IPS-15b (cell line): ENCODE data around the gene PTH1R.
A peak's percentile ranks its signal among the peaks of the same experiment; 100 is the strongest.

Experiments used
- H3K27me3 ChIP-seq: one replicate; pipeline ENCODE4 v1.6.1; 2013; ENCODE audit warnings: low read length; ENCODE audit not compliant: control insufficient read depth, insufficient read depth
- H3K36me3 ChIP-seq: one replicate; pipeline ENCODE4 v1.6.1; 2013; ENCODE audit warnings: low read length; ENCODE audit not compliant: control insufficient read depth, insufficient read depth
- H3K4me1 ChIP-seq: one replicate; pipeline ENCODE4 v1.6.1; 2013; ENCODE audit warnings: mild to moderate bottlenecking, low read length; ENCODE audit not compliant: control insufficient read depth, insufficient read depth
- H3K4me3 ChIP-seq: one replicate; pipeline ENCODE4 v1.5.1; 2013; ENCODE audit warnings: low read depth, low read length
- H3K9ac ChIP-seq: one replicate; pipeline ENCODE4 v1.6.1; 2013; ENCODE audit warnings: low read depth, mild to moderate bottlenecking, low read length
- H3K9me3 ChIP-seq: one replicate; pipeline ENCODE4 v1.6.1; 2013; ENCODE audit warnings: mild to moderate bottlenecking, low read length; ENCODE audit not compliant: control insufficient read depth, insufficient read depth

PTH1R gene

GRCh38 chr3:46942076-46942475 lies 64.6 kb downstream of the PTH1R start:
- H3K27me3 ChIP-seq: no peaks in the 10 kb centered on the region
- peaks cover 12% of the 10 kb centered on the region for H3K36me3 ChIP-seq
- H3K9me3 ChIP-seq: no peaks in the 10 kb centered on the region
- peaks cover 19% of the 10 kb centered on the region for H3K4me1 ChIP-seq
- no peak overlapping the region for H3K9ac ChIP-seq
- H3K4me3 ChIP-seq: no peak overlapping the region

DNA sequence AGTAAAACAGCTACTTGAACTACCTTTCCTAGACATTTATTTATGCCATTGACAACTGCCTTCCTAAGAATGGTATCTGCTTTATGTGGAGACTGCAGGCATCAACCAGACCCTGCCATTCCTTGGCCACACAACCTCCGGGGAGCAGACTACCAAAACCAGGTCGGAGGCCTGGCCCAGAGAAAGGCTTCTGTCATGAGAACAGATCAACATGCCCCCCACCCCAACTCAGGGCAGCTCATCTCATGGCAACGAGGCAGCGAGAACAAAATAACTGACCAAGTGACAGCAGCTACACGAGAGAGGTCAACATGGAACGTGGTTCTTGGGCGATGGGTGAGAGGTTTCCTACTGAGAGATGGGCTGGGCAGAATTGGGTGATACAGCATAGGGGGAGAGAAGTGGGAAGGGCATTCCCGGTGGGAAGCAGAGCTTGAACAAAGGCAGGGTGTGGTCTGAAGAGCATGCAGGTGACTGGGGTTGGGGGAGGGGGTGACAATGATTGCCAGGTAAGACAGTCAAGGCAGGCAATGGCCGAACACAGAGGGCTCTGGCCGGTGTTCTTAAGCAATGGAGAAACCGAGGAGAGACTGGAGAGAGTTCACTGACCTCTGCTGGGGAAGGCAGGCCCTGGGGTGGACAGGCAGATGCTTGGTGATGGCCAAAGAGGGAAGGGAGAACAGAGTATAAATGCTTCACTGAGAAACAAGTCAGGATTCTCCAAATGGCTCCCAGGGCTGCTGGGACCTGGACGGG lies 65.1 kb downstream of the PTH1R start:
- Histone ChIP-seq H3K27me3 (no peaks in the 10 kb centered on the region), H3K9ac (peak overlapping the region; percentile 26), H3K4me3 (no peak overlapping the region)

DNA sequence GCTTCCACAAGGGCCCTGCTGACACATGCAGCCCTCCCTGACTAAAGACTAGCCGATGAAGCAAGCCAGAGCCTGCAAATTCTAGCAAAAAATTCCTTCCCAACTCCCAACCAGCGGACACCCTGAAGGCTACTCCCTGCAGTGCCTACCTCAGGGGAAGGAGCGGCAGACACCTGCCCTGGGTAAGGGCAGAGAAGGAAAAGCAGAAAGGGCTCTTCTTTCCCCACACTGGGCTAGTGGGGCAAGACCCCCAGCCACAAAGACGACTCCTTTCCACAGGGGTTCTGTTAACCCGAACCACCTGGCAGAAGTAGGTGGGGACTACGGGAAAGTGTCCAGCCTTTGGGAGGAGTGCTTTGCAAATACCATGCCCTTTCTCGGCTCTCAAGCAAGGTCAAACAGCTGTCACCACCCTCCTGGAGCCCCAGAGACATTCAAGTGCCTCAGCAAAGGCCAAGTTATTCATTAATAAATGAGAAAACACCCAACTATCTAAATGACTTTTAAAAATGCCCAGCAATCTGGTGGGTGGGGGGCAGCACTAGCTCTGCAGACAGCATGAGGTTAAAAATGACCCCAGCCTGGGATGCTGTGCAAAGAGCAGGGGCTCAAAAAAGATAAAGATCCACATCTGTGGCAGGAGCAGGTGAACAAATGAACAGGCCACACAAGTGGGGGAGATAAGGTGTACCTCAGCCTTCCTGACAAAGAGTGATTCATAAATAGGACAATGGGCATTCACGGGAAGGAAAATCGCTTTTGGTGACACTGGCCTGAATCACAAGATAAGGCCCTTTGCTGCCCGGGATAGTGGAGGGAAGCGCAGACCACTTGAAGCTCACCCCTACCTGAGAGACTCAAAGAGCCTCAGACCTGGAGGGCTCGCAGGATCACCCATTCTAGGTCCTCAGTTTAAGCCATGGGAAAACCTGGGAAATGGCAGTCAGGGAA lies 66.0 kb downstream of the PTH1R start:
- Histone ChIP-seq H3K9ac (peak overlapping the region; percentile 26), H3K9me3 (no peaks in the 10 kb centered on the region), H3K36me3 (peaks cover 18% of the 10 kb centered on the region), H3K27me3 (no peaks in the 10 kb centered on the region), H3K4me3 (no peak overlapping the region), H3K4me1 (peaks cover 19% of the 10 kb centered on the region)

More for the DNA sequence above, 65.1 kb downstream of the PTH1R start:
- H3K9me3 ChIP-seq: no peaks in the 10 kb centered on the region
- H3K4me1 ChIP-seq: peaks cover 19% of the 10 kb centered on the region
- H3K36me3 ChIP-seq: peaks cover 13% of the 10 kb centered on the region

GRCh38 chr3:46944191-46944590 lies 66.7 kb downstream of the PTH1R start:
- peaks cover 24% of the 10 kb centered on the region for H3K4me1 ChIP-seq
- H3K4me3 ChIP-seq: no peak overlapping the region
- no peaks in the 10 kb centered on the region for H3K27me3 ChIP-seq
- H3K36me3 ChIP-seq: peaks cover 18% of the 10 kb centered on the region
- no peaks in the 10 kb centered on the region for H3K9me3 ChIP-seq
- no peak overlapping the region for H3K9ac ChIP-seq

- Histone ChIP-seq H3K9me3 (no peaks in the 10 kb centered on the region), H3K9ac (no peak overlapping the region), H3K4me3 (no peak overlapping the region), H3K4me1 (peaks cover 26% of the 10 kb centered on the region), H3K27me3 (no peaks in the 10 kb centered on the region), H3K36me3 (peaks cover 10% of the 10 kb centered on the region)
Measured at GRCh38 chr3:46946416-46946815, 68.9 kb downstream of the PTH1R start.

DNA sequence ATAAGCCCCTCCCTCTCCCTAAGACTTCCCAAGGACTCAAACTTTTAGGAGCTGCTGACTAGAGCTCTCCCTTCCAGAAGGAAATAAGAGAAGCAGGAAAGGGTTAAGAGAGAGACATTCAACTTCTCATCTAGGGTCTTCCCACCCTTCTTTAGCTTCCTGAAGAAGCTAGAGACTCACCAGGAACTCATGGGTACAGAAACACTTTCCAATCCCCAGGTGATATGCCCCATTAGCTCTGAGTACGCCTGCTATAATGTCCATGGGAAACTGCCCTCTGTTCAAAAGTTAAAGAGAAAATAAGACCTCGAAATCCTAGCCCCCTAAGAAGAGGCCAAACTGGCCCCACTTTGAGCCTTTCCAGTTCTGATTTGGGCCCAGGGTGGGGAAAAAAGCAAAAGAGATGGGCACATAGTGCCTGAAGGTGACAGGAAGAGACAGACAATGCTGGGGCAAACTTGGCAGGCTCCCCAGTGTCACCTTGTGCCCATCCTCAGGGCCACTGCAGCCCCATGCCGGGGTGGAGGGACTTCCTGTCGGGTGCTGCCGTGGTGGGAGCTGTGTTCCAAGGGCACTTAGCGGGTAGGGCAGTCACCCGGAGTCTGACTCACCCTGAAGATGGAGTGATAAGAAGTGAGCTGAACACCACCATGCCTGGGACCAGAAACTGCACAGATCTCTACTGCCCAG lies 69.5 kb downstream of the PTH1R start:
- Histone ChIP-seq H3K9me3 (no peaks in the 10 kb centered on the region), H3K9ac (no peak overlapping the region), H3K4me3 (no peak overlapping the region), H3K27me3 (no peaks in the 10 kb centered on the region), H3K36me3 (peaks cover 10% of the 10 kb centered on the region), H3K4me1 (peaks cover 26% of the 10 kb centered on the region)

DNA sequence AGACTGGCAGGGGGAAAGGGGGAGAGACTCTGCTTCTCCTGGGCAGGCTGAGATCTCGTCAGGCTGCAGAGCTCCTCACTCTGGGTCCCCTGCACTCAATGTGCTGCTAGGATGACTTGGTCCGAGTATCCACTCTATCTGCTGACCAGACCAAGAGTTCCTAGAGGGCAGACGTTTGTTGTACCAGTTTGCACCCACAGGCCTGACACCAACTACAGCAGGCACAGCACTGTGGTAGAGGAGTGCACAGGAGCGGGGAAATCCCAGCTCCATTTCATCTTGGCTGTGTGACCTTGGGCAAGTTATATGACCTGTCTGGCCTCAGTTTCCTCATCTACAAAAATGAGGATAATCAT lies 70.0 kb downstream of the PTH1R start:
- no peak overlapping the region for H3K9ac ChIP-seq
- peaks cover 10% of the 10 kb centered on the region for H3K36me3 ChIP-seq
- H3K4me1 ChIP-seq: peaks cover 25% of the 10 kb centered on the region
- H3K27me3 ChIP-seq: no peaks in the 10 kb centered on the region
- no peak overlapping the region for H3K4me3 ChIP-seq
- no peaks in the 10 kb centered on the region for H3K9me3 ChIP-seq

- Histone ChIP-seq H3K36me3 (peaks cover 10% of the 10 kb centered on the region), H3K9me3 (no peaks in the 10 kb centered on the region), H3K9ac (no peak overlapping the region), H3K27me3 (no peaks in the 10 kb centered on the region), H3K4me1 (peaks cover 22% of the 10 kb centered on the region), H3K4me3 (no peak overlapping the region)
Measured at GRCh38 chr3:46947981-46948791, 70.7 kb downstream of the PTH1R start.

GRCh38 chr3:46948830-46949671 lies 71.5 kb downstream of the PTH1R start:
- no peak overlapping the region for H3K9ac ChIP-seq
- peaks cover 16% of the 10 kb centered on the region for H3K4me1 ChIP-seq
- H3K9me3 ChIP-seq: no peaks in the 10 kb centered on the region
- no peak overlapping the region for H3K4me3 ChIP-seq
- no peaks in the 10 kb centered on the region for H3K27me3 ChIP-seq
- H3K36me3 ChIP-seq: peaks cover 10% of the 10 kb centered on the region

DNA sequence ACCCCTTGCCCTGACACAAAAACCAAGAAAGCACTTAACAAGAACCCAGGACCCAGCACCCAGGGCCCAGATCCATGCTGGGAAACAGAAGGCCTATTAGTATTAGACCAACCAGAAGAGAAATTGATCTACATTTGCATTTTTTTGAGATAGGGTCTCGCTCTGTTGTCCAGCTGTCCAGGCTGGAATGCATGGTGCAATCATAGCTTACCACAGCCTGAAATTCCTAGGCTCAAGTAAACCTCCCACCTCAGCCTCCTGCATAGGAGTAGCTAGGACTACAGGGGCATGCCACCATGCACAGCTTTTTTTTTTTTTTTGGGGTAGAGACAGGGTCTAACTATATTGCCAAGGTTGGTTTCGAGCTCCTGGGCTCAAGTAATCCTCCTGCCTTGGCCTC lies 72.7 kb downstream of the PTH1R start:
- Histone ChIP-seq H3K4me3 (no peak overlapping the region), H3K27me3 (no peaks in the 10 kb centered on the region), H3K4me1 (peaks cover 14% of the 10 kb centered on the region), H3K9ac (no peak overlapping the region), H3K9me3 (no peaks in the 10 kb centered on the region), H3K36me3 (peaks cover 10% of the 10 kb centered on the region)
